OCI-LY7 (cell line): ENCODE measurements around the gene AK9. TPM values are rescaled to one million over a fixed set of nuclear protein-coding genes. Genes with fewer than 3 reads are reported as not detected.

ENCODE experiments used
- BruUV-seq: library from RNA; stranded (reverse); fragments of 400-500 nt; replicated peaks from 2 replicates; lab custom pipeline; 2021; lab: Mats Ljungman, UMichigan
- CTCF ChIA-PET: fragments of 300-600 bp; sonication (Branson Sonifier 250); formaldehyde crosslinking; loops from one replicate; lab custom pipeline; 2022; ENCODE audit warnings: antibody characterized with exemption; ENCODE audit not compliant: unreplicated experiment; lab: Charles Lee
- POLR2A ChIA-PET: fragments of 300-600 bp; sonication (Branson Sonifier 250); formaldehyde crosslinking; loops from one replicate; lab custom pipeline; 2022; ENCODE audit warnings: antibody characterized with exemption; lab: Charles Lee
- DNase-seq: peaks from one replicate; pipeline ENCODE4 v3.0.0-alpha.2; 2015; ENCODE audit warnings: low spot score
- H2AFZ ChIP-seq: fragments of 200-600 bp; sonication (generic), shearing (Covaris generic); 2 replicates; pipeline ENCODE4 v1.6.1; 2014; ENCODE audit warnings: mild to moderate bottlenecking, antibody characterized with exemption, low read length, moderate library complexity
- H3K27ac ChIP-seq: fragments of 200-600 bp; sonication (generic); 2 replicates; pipeline ENCODE4 v1.5.1; 2014; ENCODE audit warnings: mixed run types, low read depth, mild to moderate bottlenecking, moderate library complexity, low read length, inconsistent platforms; ENCODE audit not compliant: poor library complexity, severe bottlenecking
- H3K36me3 ChIP-seq: fragments of 200-600 bp; sonication (generic); 2 replicates; pipeline ENCODE4 v1.6.1; 2014; ENCODE audit warnings: mild to moderate bottlenecking, antibody characterized with exemption, low read length, moderate library complexity, mixed read lengths; ENCODE audit not compliant: insufficient read depth
- H3K4me1 ChIP-seq: fragments of 200-600 bp; sonication (generic); 2 replicates; pipeline ENCODE4 v1.5.1; 2014; ENCODE audit warnings: mild to moderate bottlenecking, low read length; ENCODE audit not compliant: insufficient read depth, poor library complexity, severe bottlenecking
- H3K4me2 ChIP-seq: fragments of 200-600 bp; sonication (generic); 2 replicates; pipeline ENCODE4 v1.6.1; 2014; ENCODE audit warnings: mild to moderate bottlenecking, low read length
- H3K4me3 ChIP-seq: fragments of 200-600 bp; sonication (generic); 2 replicates; pipeline ENCODE4 v1.5.1; 2014; ENCODE audit warnings: mild to moderate bottlenecking, low read depth, low read length; ENCODE audit not compliant: poor library complexity, severe bottlenecking
- H3K79me2 ChIP-seq: fragments of 200-600 bp; sonication (generic); 2 replicates; pipeline ENCODE4 v1.6.1; 2016; ENCODE audit warnings: low read depth, mild to moderate bottlenecking, low read length, moderate library complexity, mixed read lengths; ENCODE audit not compliant: insufficient read depth
- H3K9me2 ChIP-seq: fragments of 200-600 bp; sonication (generic); 2 replicates; pipeline ENCODE4 v1.6.1; 2016; ENCODE audit warnings: mild to moderate bottlenecking, low read length, mixed read lengths; ENCODE audit not compliant: insufficient read depth
- H3K9me3 ChIP-seq: fragments of 200-600 bp; sonication (generic); 2 replicates; pipeline ENCODE4 v1.6.1; 2014; ENCODE audit warnings: mild to moderate bottlenecking, mixed run types, low read length, mixed read lengths
- H4K20me1 ChIP-seq: fragments of 200-600 bp; sonication (generic); 2 replicates; pipeline ENCODE4 v1.6.1; 2014; ENCODE audit warnings: mild to moderate bottlenecking, antibody characterized with exemption, low read length, moderate library complexity, mixed read lengths; ENCODE audit not compliant: insufficient read depth
- CTCF ChIP-seq: fragments of 200-600 bp; sonication (generic); conservative IDR thresholded peaks from 2 replicates; pipeline ENCODE4 v1.5.1; 2014; ENCODE audit warnings: mild to moderate bottlenecking, antibody characterized with exemption, low read length, moderate library complexity, mixed read lengths
- EZH2phosphoT487 ChIP-seq: fragments of 200-600 bp; sonication (generic); IDR thresholded peaks from 2 replicates; pipeline ENCODE4 v1.6.1; 2018; ENCODE audit warnings: low read depth, borderline replicate concordance, mild to moderate bottlenecking, mixed run types, antibody characterized with exemption, low read length, moderate library complexity, mixed read lengths
- intact Hi-C: fragments of 100-400 bp; cut with micrococcal nuclease; formaldehyde crosslinking; loops from one replicate; pipeline ENCODE4 v1.10.0; 2022; ENCODE audit not compliant: unreplicated experiment
- total RNA-seq, 2 experiments: library from RNA; depleted of rRNA in 1 of 2; stranded (reverse); fragments of >200 nt in 1 of 2; shearing (Covaris generic) in 1 of 2; gene quantifications; 2 replicates each; pipeline ENCODE4 v1.2.3, GENCODE V29; 2014 to 2022

AK9 gene
- total RNA-seq, 2 experiments from 2014 or later: 4.9 to 6.7 TPM

- TF ChIP-seq CTCF (no peak), EZH2phosphoT487 (no peak)
- ChIA-PET POLR2A (interaction anchor here (0.8 kb wide), 1 partner anchor 1402 kb away, joined by 4 read pairs; no protein-coding TSS in a partner anchor), CTCF (no interaction called here)
- Histone ChIP-seq H3K36me3 (no peaks in the 10 kb centered on the region; the same call in 1 of the 2 replicates), H3K9me3 (no peaks in the 10 kb centered on the region), H4K20me1 (no peaks in the 10 kb centered on the region), H3K4me1 (peaks cover 5% of the 10 kb centered on the region), H3K9me2 (no peaks in the 10 kb centered on the region), H2AFZ (no peak overlapping the region), H3K27ac (no peak overlapping the region), H3K4me3 (no peak overlapping the region), H3K4me2 (no peak overlapping the region), H3K79me2 (no peaks in the 10 kb centered on the region)
- intact Hi-C loops: no loop called here
- no peak for DNase-seq
- BruUV-seq: no TSS peak
These were observed 48.7 kb upstream of the AK9 start for GRCh38 chr6:109739686-109740085.

GRCh38 chr6:109738667-109739066 is 47.7 kb upstream of the AK9 start:
- no peak for DNase-seq
- Histone ChIP-seq H4K20me1 (no peaks in the 10 kb centered on the region), H3K79me2 (no peaks in the 10 kb centered on the region), H3K4me3 (no peak overlapping the region), H3K4me1 (peaks cover 4% of the 10 kb centered on the region), H3K4me2 (no peak overlapping the region), H3K9me3 (no peaks in the 10 kb centered on the region), H3K27ac (no peak overlapping the region), H2AFZ (no peak overlapping the region), H3K9me2 (no peaks in the 10 kb centered on the region), H3K36me3 (no peaks in the 10 kb centered on the region; the same call in 1 of the 2 replicates)
- TF ChIP-seq EZH2phosphoT487 (no peak), CTCF (no peak)
- ChIA-PET POLR2A (no interaction called here), CTCF (no interaction called here)
- no TSS peak for BruUV-seq
- intact Hi-C loops: no loop called here

- Histone ChIP-seq H3K4me2 (no peak overlapping the region), H4K20me1 (no peaks in the 10 kb centered on the region), H3K9me3 (no peaks in the 10 kb centered on the region), H2AFZ (no peak overlapping the region), H3K36me3 (no peaks in the 10 kb centered on the region), H3K27ac (no peak overlapping the region), H3K4me1 (peaks cover under 1% of the 10 kb centered on the region), H3K4me3 (no peak overlapping the region), H3K79me2 (no peaks in the 10 kb centered on the region), H3K9me2 (no peaks in the 10 kb centered on the region)
- DNase-seq: no peak
- intact Hi-C loops: no loop called here
- no peak for TF ChIP-seq CTCF
- no peak for TF ChIP-seq EZH2phosphoT487
- POLR2A ChIA-PET: interaction anchor here (0.5 kb wide), 1 partner anchor 8 kb away, joined by 4 read pairs; no protein-coding TSS in a partner anchor
- BruUV-seq: no TSS peak
- CTCF ChIA-PET: no interaction called here
These were observed 47.3 kb upstream of the AK9 start for GRCh38 chr6:109738255-109738654.
